ENCODE measurements around the gene APOM. TPM values are rescaled to one million over a fixed set of nuclear protein-coding genes. Genes with fewer than 3 reads are reported as not detected.

APOM gene
- total and polyA plus RNA-seq, 4 donors, result 0.40 to 9.5 (median 6.2) TPM

DNA sequence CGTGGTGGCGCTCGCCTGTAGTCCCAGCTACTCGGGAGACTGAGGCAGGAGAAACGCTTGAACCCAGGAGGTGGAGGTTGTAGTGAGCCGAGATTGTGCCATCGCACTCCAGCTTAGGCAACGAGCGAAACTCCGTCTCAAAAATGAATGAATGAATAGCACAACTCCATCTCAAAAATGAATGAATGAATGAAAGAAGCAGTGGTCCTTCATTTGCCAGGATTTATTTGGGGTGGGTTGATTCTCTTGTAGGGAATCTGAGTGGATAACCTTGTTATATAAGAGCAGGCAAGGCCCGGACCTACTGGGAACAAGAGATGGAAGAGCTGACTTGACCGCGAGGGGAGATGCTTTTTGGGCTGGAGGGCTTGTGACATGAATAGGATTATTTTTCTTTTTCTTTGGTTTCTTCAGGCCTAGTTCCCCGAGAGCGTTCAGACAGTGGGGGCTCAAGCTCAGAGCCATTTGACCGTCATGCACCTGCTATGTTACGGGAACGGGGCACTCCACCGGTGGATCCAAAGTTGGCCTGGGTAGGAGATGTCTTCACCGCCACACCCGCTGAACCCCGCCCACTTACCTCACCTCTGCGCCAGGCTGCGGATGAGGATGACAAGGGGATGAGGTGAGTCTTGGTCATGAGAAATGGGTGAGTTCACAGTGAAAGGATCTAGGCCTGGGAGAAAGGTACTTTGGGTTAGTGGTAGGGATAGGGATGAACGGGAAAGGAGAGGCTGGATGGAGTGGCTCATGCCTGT is 25.3 kb upstream of the APOM start:
- Histone ChIP-seq H3K4me3 (ENCODE audit: low read depth, low read length) (no peak overlapping the region), H3K27ac (ENCODE audit: low read depth, low read length) (no peak overlapping the region), H3K27me3 (ENCODE audit: control insufficient read depth, insufficient read depth, low read length) (no peaks in the 10 kb centered on the region), H3K4me1 (ENCODE audit: control insufficient read depth, insufficient read depth, low read length) (no peaks in the 10 kb centered on the region), H3K9me3 (ENCODE audit: control insufficient read depth, insufficient read depth, low read length) (no peaks in the 10 kb centered on the region), H3K36me3 (ENCODE audit: control insufficient read depth, insufficient read depth, low read length) (peaks cover 100% of the 10 kb centered on the region)
- DNase-seq (ENCODE audit: low read depth in 4 of 6, low spot score in 6 of 6), result no peak
- WGBS (ENCODE audit: insufficient coverage), result 95% methylated on average over 18 of the region's 25 CpGs

GRCh38 chr6:31631209-31631608 is 24.5 kb upstream of the APOM start:
- no peak overlapping the region for H3K4me3 ChIP-seq (ENCODE audit: low read depth, low read length)
- DNase-seq (ENCODE audit: low read depth in 4 of 6, low spot score in 6 of 6), result no peak
- H3K4me1 ChIP-seq (ENCODE audit: control insufficient read depth, insufficient read depth, low read length), result no peaks in the 10 kb centered on the region
- H3K27ac ChIP-seq (ENCODE audit: low read depth, low read length), result no peak overlapping the region
- no peaks in the 10 kb centered on the region for H3K27me3 ChIP-seq (ENCODE audit: control insufficient read depth, insufficient read depth, low read length)
- 86% methylated on average over 15 of the region's 16 CpGs for WGBS (ENCODE audit: insufficient coverage)
- no peaks in the 10 kb centered on the region for H3K9me3 ChIP-seq (ENCODE audit: control insufficient read depth, insufficient read depth, low read length)
- peaks cover 100% of the 10 kb centered on the region for H3K36me3 ChIP-seq (ENCODE audit: control insufficient read depth, insufficient read depth, low read length)

DNA sequence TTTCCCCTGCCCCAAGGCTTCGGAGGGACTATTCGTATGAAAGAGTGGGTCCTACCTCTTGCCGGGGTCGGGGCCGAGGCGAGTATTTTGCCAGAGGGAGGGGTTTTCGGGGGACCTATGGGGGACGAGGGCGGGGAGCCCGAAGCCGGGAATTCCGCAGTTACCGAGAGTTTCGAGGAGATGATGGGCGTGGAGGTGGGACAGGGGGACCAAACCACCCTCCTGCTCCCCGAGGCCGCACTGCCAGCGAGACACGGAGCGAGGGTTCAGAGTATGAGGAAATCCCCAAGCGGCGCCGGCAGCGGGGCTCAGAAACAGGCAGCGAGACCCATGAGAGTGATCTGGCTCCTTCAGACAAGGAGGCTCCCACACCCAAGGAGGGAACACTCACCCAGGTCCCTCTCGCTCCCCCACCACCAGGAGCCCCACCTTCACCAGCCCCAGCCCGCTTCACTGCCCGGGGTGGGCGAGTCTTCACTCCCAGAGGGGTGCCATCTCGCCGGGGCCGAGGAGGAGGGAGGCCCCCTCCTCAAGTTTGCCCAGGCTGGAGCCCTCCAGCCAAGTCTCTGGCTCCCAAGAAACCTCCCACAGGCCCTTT is 23.9 kb upstream of the APOM start:
- no peak overlapping the region for H3K4me3 ChIP-seq (ENCODE audit: low read depth, low read length)
- H3K9me3 ChIP-seq (ENCODE audit: control insufficient read depth, insufficient read depth, low read length), result no peaks in the 10 kb centered on the region
- DNase-seq (ENCODE audit: low read depth in 4 of 6, low spot score in 6 of 6), result no peak
- H3K27me3 ChIP-seq (ENCODE audit: control insufficient read depth, insufficient read depth, low read length), result no peaks in the 10 kb centered on the region
- WGBS (ENCODE audit: insufficient coverage), result 83% methylated on average over 23 of the region's 32 CpGs
- no peaks in the 10 kb centered on the region for H3K4me1 ChIP-seq (ENCODE audit: control insufficient read depth, insufficient read depth, low read length)
- H3K27ac ChIP-seq (ENCODE audit: low read depth, low read length), result no peak overlapping the region
- H3K36me3 ChIP-seq (ENCODE audit: control insufficient read depth, insufficient read depth, low read length), result peaks cover 100% of the 10 kb centered on the region

GRCh38 chr6:31632279-31632946 is 23.3 kb upstream of the APOM start:
- H3K27ac ChIP-seq (ENCODE audit: low read depth, low read length), result no peak overlapping the region
- H3K4me3 ChIP-seq (ENCODE audit: low read depth, low read length), result no peak overlapping the region
- DNase-seq (ENCODE audit: low read depth in 4 of 6, low spot score in 6 of 6), result no peak
- no peaks in the 10 kb centered on the region for H3K27me3 ChIP-seq (ENCODE audit: control insufficient read depth, insufficient read depth, low read length)
- H3K4me1 ChIP-seq (ENCODE audit: control insufficient read depth, insufficient read depth, low read length), result no peaks in the 10 kb centered on the region
- H3K36me3 ChIP-seq (ENCODE audit: control insufficient read depth, insufficient read depth, low read length), result peaks cover 100% of the 10 kb centered on the region
- no peaks in the 10 kb centered on the region for H3K9me3 ChIP-seq (ENCODE audit: control insufficient read depth, insufficient read depth, low read length)
- 89% methylated on average over 23 of the region's 26 CpGs for WGBS (ENCODE audit: insufficient coverage)

GRCh38 chr6:31633447-31633846 is 22.2 kb upstream of the APOM start:
- H3K4me1 ChIP-seq (ENCODE audit: control insufficient read depth, insufficient read depth, low read length), result no peaks in the 10 kb centered on the region
- DNase-seq (ENCODE audit: low read depth in 4 of 6, low spot score in 6 of 6), result no peak
- peaks cover 95% of the 10 kb centered on the region for H3K36me3 ChIP-seq (ENCODE audit: control insufficient read depth, insufficient read depth, low read length)
- WGBS (ENCODE audit: insufficient coverage), result 96% methylated on average over 4 of the region's 7 CpGs
- no peak overlapping the region for H3K27ac ChIP-seq (ENCODE audit: low read depth, low read length)
- no peak overlapping the region for H3K4me3 ChIP-seq (ENCODE audit: low read depth, low read length)
- no peaks in the 10 kb centered on the region for H3K9me3 ChIP-seq (ENCODE audit: control insufficient read depth, insufficient read depth, low read length)
- no peaks in the 10 kb centered on the region for H3K27me3 ChIP-seq (ENCODE audit: control insufficient read depth, insufficient read depth, low read length)

GRCh38 chr6:31634131-31634530 is 21.6 kb upstream of the APOM start:
- Histone ChIP-seq H3K9me3 (ENCODE audit: control insufficient read depth, insufficient read depth, low read length) (no peaks in the 10 kb centered on the region), H3K36me3 (ENCODE audit: control insufficient read depth, insufficient read depth, low read length) (peaks cover 95% of the 10 kb centered on the region), H3K4me3 (ENCODE audit: low read depth, low read length) (no peak overlapping the region), H3K27me3 (ENCODE audit: control insufficient read depth, insufficient read depth, low read length) (no peaks in the 10 kb centered on the region), H3K27ac (ENCODE audit: low read depth, low read length) (no peak overlapping the region), H3K4me1 (ENCODE audit: control insufficient read depth, insufficient read depth, low read length) (no peaks in the 10 kb centered on the region)
- no peak for DNase-seq (ENCODE audit: low read depth in 4 of 6, low spot score in 6 of 6)
- no CpG with 5 or more reads among the region's 3 CpGs for WGBS (ENCODE audit: insufficient coverage)

GRCh38 chr6:31634969-31635575 is 20.6 kb upstream of the APOM start:
- 89% methylated on average over 11 of the region's 11 CpGs for WGBS (ENCODE audit: insufficient coverage)
- no peak for DNase-seq (ENCODE audit: low read depth in 4 of 6, low spot score in 6 of 6)
- H3K36me3 ChIP-seq (ENCODE audit: control insufficient read depth, insufficient read depth, low read length), result peaks cover 92% of the 10 kb centered on the region
- H3K9me3 ChIP-seq (ENCODE audit: control insufficient read depth, insufficient read depth, low read length), result no peaks in the 10 kb centered on the region
- H3K4me3 ChIP-seq (ENCODE audit: low read depth, low read length), result no peak overlapping the region
- no peaks in the 10 kb centered on the region for H3K4me1 ChIP-seq (ENCODE audit: control insufficient read depth, insufficient read depth, low read length)
- no peaks in the 10 kb centered on the region for H3K27me3 ChIP-seq (ENCODE audit: control insufficient read depth, insufficient read depth, low read length)
- H3K27ac ChIP-seq (ENCODE audit: low read depth, low read length), result no peak overlapping the region

DNA sequence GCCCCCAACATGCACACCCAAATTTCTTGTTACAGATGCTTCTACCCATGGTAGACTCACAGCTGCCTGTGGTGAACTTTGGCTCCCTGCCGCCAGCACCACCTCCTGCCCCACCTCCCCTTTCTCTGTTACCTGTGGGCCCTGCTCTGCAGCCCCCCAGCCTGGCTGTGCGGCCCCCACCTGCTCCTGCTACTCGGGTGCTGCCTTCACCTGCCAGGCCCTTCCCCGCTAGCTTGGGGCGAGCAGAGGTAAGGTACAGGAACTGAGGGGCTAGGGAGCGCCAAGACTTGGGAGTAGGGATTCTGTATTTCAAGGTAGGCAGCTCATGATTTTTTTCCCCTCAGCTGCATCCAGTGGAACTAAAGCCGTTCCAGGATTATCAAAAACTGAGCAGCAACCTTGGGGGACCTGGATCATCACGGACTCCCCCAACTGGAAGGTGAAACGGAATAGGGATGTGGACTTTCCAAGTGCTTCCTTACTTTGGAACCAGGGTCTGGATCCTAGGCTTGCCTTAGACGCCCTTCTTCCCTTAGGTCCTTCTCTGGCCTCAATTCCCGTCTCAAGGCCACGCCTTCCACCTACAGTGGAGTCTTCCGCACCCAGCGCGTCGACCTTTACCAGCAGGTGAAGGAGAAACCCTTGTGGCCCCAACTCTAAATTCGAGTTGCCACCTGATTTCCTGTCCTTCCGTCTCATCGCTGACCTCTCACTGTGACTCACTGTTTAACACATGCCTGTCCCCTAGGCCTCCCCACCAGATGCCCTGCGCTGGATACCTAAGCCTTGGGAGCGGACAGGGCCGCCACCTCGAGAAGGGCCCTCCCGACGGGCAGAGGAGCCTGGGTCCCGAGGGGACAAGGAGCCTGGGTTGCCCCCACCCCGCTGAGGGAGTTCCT is 18.7 kb upstream of the APOM start:
- 91% methylated on average over 21 of the region's 27 CpGs for WGBS (ENCODE audit: insufficient coverage)
- Histone ChIP-seq H3K27ac (ENCODE audit: low read depth, low read length) (no peak overlapping the region), H3K36me3 (ENCODE audit: control insufficient read depth, insufficient read depth, low read length) (peaks cover 92% of the 10 kb centered on the region), H3K4me1 (ENCODE audit: control insufficient read depth, insufficient read depth, low read length) (no peaks in the 10 kb centered on the region), H3K9me3 (ENCODE audit: control insufficient read depth, insufficient read depth, low read length) (no peaks in the 10 kb centered on the region), H3K27me3 (ENCODE audit: control insufficient read depth, insufficient read depth, low read length) (no peaks in the 10 kb centered on the region), H3K4me3 (ENCODE audit: low read depth, low read length) (no peak overlapping the region)
- DNase-seq (ENCODE audit: low read depth in 4 of 6, low spot score in 6 of 6), result no peak

GRCh38 chr6:31639043-31639442 is 16.7 kb upstream of the APOM start:
- H3K4me1 ChIP-seq (ENCODE audit: control insufficient read depth, insufficient read depth, low read length), result no peaks in the 10 kb centered on the region
- peaks cover 91% of the 10 kb centered on the region for H3K36me3 ChIP-seq (ENCODE audit: control insufficient read depth, insufficient read depth, low read length)
- H3K27me3 ChIP-seq (ENCODE audit: control insufficient read depth, insufficient read depth, low read length), result no peaks in the 10 kb centered on the region
- no peak for DNase-seq (ENCODE audit: low read depth in 4 of 6, low spot score in 6 of 6)
- H3K9me3 ChIP-seq (ENCODE audit: control insufficient read depth, insufficient read depth, low read length), result no peaks in the 10 kb centered on the region
- no peak overlapping the region for H3K27ac ChIP-seq (ENCODE audit: low read depth, low read length)
- no peak overlapping the region for H3K4me3 ChIP-seq (ENCODE audit: low read depth, low read length)
- WGBS (ENCODE audit: insufficient coverage), result 94% methylated on average over 5 of the region's 9 CpGs

Data from spinal cord (tissue), 10 donors.